NCI-H1105 treated with DMSO at 0.1 percent for 48 hours (cell line): Measurements from ENCODE around the gene ZNF544.
"Not testable (repeated sequence)": the region's sequence is repeated elsewhere in the genome, so short reads cannot be mapped to it uniquely, and the experiment has no call there.

Experiments used
- DNase-seq: peaks from one replicate; lab custom pipeline; 2025; lab: John Stamatoyannopoulos, UW

ZNF544 gene

DNA sequence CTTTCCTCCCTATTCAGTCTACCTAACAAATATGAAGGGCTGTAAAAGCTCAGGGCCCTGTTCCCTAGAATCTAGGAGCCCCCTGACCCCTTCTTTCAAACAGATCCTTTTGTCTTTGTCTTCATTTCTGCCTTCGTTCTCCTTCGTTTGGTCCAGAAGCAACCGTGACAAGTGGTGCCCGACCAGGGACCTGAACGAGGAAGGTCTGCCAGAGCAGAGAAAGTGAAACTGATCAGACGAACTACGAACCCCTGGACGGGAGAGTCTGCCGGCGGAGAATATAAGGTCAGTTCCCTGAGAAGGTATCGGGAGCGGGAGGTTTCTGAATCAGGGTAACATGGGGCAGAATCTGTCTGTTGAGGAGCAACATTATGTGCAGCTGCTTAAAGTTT, 77.2 kb downstream of the ZNF544 start:
- no peak for DNase-seq

DNA sequence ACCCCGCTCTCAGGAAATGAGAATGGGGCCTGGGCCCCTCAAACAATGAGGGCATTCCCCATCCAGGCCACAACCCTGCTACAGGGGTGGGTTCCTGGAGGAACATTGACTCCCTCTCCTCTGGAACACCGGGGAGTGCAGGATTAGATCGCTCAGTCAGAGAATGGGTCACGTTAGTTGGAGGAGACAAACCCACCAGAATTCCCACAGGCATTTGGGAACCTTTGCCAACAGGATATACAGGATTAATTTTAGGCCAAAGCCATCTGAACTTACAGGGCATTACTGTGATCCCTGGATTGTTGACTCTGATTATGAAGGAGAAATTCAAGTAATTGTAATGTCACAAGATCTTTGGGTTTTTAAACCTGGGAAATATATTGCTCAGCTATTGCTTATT, 79.0 kb downstream of the ZNF544 start:
- no peak for DNase-seq

DNA sequence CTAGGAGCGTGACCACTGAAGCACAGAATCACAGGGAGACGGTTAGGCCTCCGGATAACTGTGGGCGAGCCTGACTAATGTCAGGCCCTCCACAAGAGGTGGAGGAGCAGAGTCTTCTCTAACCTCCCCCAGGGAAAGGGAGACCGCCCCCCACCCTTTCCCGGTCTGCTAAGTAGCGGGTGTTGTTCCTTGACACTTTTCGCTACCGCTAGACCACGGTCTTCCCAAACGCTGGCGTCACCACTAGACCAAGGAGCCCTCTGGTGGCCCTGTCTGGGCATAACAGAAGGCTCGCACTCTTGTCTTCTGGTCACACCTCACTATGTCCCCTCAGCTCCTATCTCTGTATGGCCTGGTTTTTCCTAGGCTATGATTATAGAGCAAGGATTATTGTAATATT, 82.0 kb downstream of the ZNF544 start:
- not testable (repeated sequence) for DNase-seq

DNA sequence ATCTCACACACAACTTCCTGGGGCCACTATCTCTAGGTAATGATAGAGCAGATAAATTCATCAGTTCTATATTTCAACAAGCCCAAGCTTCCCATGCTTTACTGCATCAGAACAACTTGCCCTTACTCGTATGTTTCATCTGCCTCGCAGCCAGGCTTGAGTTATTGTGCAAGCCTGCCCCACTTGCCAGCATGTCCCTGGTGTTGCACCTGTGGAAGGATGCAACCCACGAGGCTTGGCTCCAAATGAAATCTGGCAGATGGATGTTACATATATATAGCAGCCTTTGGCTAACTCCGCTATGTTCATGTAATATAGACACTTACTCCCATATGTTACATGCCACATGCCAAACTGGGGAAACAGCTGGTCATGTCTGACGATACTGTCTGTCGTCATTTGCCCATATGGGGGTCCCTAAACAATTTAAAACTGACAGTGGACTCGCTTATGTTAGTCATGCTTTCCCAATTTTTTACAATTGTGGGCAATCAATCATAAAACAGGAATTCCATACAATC, 82.7 kb downstream of the ZNF544 start:
- no peak for DNase-seq
